Measurements from ENCODE around the gene ZSCAN12. TPM values are rescaled to one million over a fixed set of nuclear protein-coding genes. Genes with fewer than 3 reads are reported as not detected.
A peak's percentile ranks its signal among the peaks of the same experiment; 100 is the strongest.

The ZSCAN12 gene
- total and polyA plus RNA-seq, 10 of the 15 experiments (the other 5 are each of a cell fraction or from before 2014, with no cell fraction given): 1.2 to 12.2 (median 7.4) TPM

- no peak overlapping the region for H2AFZ ChIP-seq (ENCODE audit: control insufficient read depth, low read depth, low read length)
- RAD21 ChIA-PET (ENCODE audit: unreplicated experiment): interaction anchor here (1.4 kb wide), 1 partner anchor 11 kb away, joined by 3 read pairs; no protein-coding TSS in a partner anchor
- DNase-seq (ENCODE audit: low read depth, low spot score): no peak
- WGBS (ENCODE audit: insufficient coverage, insufficient replicate concordance, low lambda C conversion rate, missing lambda C conversion rate): 75% methylated on average over 5 of the region's 5 CpGs
- 0 out of 2 replicates have a peak overlapping the region, but pooled peaks have one; percentile 4 for H3K4me2 ChIP-seq (ENCODE audit: control insufficient read depth, insufficient read depth)
- H3K4me1 ChIP-seq (ENCODE audit: control insufficient read depth, insufficient read depth, low read length): peaks cover 4% of the 10 kb centered on the region; the same call in 1 of the 2 replicates
- BruUV-seq (replicated peaks): no TSS peak
- no peak overlapping the region for H3K27ac ChIP-seq (ENCODE audit: control insufficient read depth, insufficient read depth)
- CTCF ChIA-PET: interaction anchor here (0.6 to 7.0 kb wide), 7 partner anchors 9 to 146 kb away, joined by 3 to 59 read pairs (median 5); no protein-coding TSS in a partner anchor
- H4K20me1 ChIP-seq (ENCODE audit: control insufficient read depth, insufficient read depth): no peaks in the 10 kb centered on the region
- H3K4me3 ChIP-seq: no peak overlapping the region
- intact Hi-C loops (cut with micrococcal nuclease; ENCODE audit: unreplicated experiment): loop anchor here (5.0 to 10.0 kb wide), 2 partner anchors 288 to 551 kb away; no protein-coding TSS in a partner anchor
- peaks cover 6% of the 10 kb centered on the region; the same call in 2 of the 3 replicates for H3K9me3 ChIP-seq (replicated peaks; ENCODE audit: control insufficient read depth, insufficient read depth, low read length)
- TF ChIP-seq RAD21 (IDR thresholded peaks at IDR 0.05; ENCODE audit: insufficient read depth, low read depth, low read length) (0 out of 2 replicates have a peak, but pooled peaks have one; percentile 9), TARDBP (IDR thresholded peaks at IDR 0.05; ENCODE audit: borderline replicate concordance) (no peak), NFYB (IDR thresholded peaks at IDR 0.05; ENCODE audit: insufficient read depth, low read depth, low read length) (no peak), USF1 (IDR thresholded peaks at IDR 0.05; ENCODE audit: borderline replicate concordance, extremely low read length, insufficient read depth, low read depth, low read length) (no peak), KLF5 (IDR thresholded peaks at IDR 0.05; ENCODE audit: partially characterized antibody) (no peak), ASH2L (IDR thresholded peaks at IDR 0.05; ENCODE audit: borderline replicate concordance, low read depth) (no peak), ZNF24 (IDR thresholded peaks at IDR 0.05) (no peak)
- TF ChIP-seq, protein P1, sequence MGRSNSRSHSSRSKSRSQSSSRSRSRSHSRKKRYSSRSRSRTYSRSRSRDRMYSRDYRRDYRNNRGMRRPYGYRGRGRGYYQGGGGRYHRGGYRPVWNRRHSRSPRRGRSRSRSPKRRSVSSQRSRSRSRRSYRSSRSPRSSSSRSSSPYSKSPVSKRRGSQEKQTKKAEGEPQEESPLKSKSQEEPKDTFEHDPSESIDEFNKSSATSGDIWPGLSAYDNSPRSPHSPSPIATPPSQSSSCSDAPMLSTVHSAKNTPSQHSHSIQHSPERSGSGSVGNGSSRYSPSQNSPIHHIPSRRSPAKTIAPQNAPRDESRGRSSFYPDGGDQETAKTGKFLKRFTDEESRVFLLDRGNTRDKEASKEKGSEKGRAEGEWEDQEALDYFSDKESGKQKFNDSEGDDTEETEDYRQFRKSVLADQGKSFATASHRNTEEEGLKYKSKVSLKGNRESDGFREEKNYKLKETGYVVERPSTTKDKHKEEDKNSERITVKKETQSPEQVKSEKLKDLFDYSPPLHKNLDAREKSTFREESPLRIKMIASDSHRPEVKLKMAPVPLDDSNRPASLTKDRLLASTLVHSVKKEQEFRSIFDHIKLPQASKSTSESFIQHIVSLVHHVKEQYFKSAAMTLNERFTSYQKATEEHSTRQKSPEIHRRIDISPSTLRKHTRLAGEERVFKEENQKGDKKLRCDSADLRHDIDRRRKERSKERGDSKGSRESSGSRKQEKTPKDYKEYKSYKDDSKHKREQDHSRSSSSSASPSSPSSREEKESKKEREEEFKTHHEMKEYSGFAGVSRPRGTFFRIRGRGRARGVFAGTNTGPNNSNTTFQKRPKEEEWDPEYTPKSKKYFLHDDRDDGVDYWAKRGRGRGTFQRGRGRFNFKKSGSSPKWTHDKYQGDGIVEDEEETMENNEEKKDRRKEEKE (IDR thresholded peaks at IDR 0.05): no peak
- TF ChIP-seq, protein P2, sequence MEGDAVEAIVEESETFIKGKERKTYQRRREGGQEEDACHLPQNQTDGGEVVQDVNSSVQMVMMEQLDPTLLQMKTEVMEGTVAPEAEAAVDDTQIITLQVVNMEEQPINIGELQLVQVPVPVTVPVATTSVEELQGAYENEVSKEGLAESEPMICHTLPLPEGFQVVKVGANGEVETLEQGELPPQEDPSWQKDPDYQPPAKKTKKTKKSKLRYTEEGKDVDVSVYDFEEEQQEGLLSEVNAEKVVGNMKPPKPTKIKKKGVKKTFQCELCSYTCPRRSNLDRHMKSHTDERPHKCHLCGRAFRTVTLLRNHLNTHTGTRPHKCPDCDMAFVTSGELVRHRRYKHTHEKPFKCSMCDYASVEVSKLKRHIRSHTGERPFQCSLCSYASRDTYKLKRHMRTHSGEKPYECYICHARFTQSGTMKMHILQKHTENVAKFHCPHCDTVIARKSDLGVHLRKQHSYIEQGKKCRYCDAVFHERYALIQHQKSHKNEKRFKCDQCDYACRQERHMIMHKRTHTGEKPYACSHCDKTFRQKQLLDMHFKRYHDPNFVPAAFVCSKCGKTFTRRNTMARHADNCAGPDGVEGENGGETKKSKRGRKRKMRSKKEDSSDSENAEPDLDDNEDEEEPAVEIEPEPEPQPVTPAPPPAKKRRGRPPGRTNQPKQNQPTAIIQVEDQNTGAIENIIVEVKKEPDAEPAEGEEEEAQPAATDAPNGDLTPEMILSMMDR (IDR thresholded peaks at IDR 0.05 in 2 of 3, conservative IDR thresholded peaks at IDR 0.05 in 1 of 3; ENCODE audit: control insufficient read depth in 2 of 3, extremely low read depth in 1 of 3, insufficient read depth in 1 of 3, low read depth in 3 of 3, low read length in 3 of 3): peak; percentile 10 to 33 (median 22); a peak in 4 of 6 replicates
- no peak for FAIRE-seq
- H3K79me2 ChIP-seq (ENCODE audit: control insufficient read depth, insufficient read depth, low read length): peaks cover 56% of the 10 kb centered on the region
- POLR2A ChIA-PET: interaction anchor here (1.3 kb wide), 1 partner anchor 11 kb away, joined by 7 read pairs; no protein-coding TSS in a partner anchor
- peaks cover 5 to 30% of the 10 kb centered on the region in 2 experiments for H3K36me3 ChIP-seq (ENCODE audit: control insufficient read depth in 2 of 2, insufficient read depth in 2 of 2, low read length in 1 of 2)
- SMC1A ChIA-PET (ENCODE audit: uncharacterized antibody, unreplicated experiment): interaction anchor here (6.3 kb wide), 1 partner anchor 11 kb away, joined by 30 read pairs; no protein-coding TSS in a partner anchor
- no peak overlapping the region for H3K9ac ChIP-seq (ENCODE audit: control insufficient read depth, insufficient read depth, low read length)
- no peaks in the 10 kb centered on the region for H3K27me3 ChIP-seq (replicated peaks in 1 of 2; ENCODE audit: control insufficient read depth in 2 of 2, insufficient read depth in 2 of 2, low read length in 1 of 2)
- in situ Hi-C loops (cut with MboI): no loop called here
- no peak for ATAC-seq
These were observed 5.5 kb downstream of the ZSCAN12 start for GRCh38 chr6:28393912-28394662.

Data from GM12878 (cell line).